Mononuclear cell (primary cell): ENCODE measurements around the gene APCDD1L. TPM values are rescaled to one million over a fixed set of nuclear protein-coding genes. Genes with fewer than 3 reads are reported as not detected.
"Not testable (repeated sequence)": the region's sequence is repeated elsewhere in the genome, so short reads cannot be mapped to it uniquely, and the experiment has no call there.

Experiments
- H3K27me3 ChIP-seq: 2 replicates; pipeline ENCODE4 v1.6.0; 2011; ENCODE audit warnings: low read length, control low read depth; ENCODE audit not compliant: insufficient read depth
- H3K4me1 ChIP-seq: 2 replicates; pipeline ENCODE4 v1.5.1; 2011; ENCODE audit warnings: mild to moderate bottlenecking, low read length, control low read depth; ENCODE audit not compliant: insufficient read depth
- H3K4me3 ChIP-seq: 2 replicates; pipeline ENCODE4 v1.5.1; 2011; ENCODE audit warnings: mild to moderate bottlenecking, low read length, moderate library complexity
- H3K9me3 ChIP-seq: 2 replicates; pipeline ENCODE4 v1.5.1; 2011; ENCODE audit warnings: low read depth, mild to moderate bottlenecking, control low read depth, low read length
- total RNA-seq: library from RNA; depleted of rRNA; stranded (reverse); fragments of >200 nt; gene quantifications from one replicate; pipeline ENCODE4 v1.2.3, GENCODE V29; 2012

APCDD1L gene
- total RNA-seq, 1 donor: not detected

- peaks cover 3% of the 10 kb centered on the region for H3K4me1 ChIP-seq
- H3K9me3 ChIP-seq: no peaks in the 10 kb centered on the region
- H3K4me3 ChIP-seq: no peak overlapping the region
- no peaks in the 10 kb centered on the region for H3K27me3 ChIP-seq
These were observed 75.0 kb downstream of the APCDD1L start for GRCh38 chr20:58440021-58440767.

- H3K9me3 ChIP-seq: no peaks in the 10 kb centered on the region
- H3K4me3 ChIP-seq: no peak overlapping the region
- no peaks in the 10 kb centered on the region for H3K27me3 ChIP-seq
- H3K4me1 ChIP-seq: peaks cover 3% of the 10 kb centered on the region
These were observed 76.0 kb downstream of the APCDD1L start for GRCh38 chr20:58438970-58439808.

DNA sequence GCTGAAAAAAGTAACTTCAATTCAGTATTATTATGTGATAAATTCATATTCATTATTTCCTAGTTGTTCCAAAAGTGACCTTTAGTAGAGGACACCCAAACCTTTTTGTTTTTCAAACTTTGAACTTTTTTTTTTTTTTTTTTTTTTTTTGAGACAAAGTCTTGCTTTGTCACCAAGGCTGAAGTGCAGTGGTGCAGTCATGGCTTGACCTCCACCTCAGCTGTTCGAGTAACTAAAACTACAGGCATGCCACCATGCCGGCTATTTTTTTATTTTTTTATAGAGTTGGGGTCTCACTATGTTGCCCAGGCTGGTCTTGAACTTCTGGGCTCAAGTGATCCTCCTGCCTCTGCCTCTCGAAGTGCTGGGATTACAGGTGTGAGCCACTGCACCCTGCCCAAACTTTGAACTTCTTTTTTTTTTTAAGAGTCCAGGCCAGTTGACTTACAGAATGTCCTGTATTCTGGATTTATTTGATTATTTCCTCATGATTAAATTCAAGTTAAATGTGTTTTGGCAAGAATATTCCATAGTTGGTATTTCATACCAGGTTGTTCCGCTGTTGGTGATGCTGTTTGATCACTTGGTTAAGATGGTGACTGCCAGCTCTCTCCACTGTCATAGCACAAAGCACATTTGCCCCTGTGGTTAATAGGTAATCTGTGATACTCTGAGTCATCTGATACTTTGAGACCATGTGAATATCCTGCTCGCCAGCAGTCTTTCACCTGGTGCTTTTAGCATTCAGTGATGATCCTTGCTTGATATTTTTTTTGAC, 78.1 kb downstream of the APCDD1L start:
- H3K4me3 ChIP-seq: no peak overlapping the region
- H3K27me3 ChIP-seq: no peaks in the 10 kb centered on the region
- H3K4me1 ChIP-seq: peaks cover 12% of the 10 kb centered on the region
- no peaks in the 10 kb centered on the region for H3K9me3 ChIP-seq

DNA sequence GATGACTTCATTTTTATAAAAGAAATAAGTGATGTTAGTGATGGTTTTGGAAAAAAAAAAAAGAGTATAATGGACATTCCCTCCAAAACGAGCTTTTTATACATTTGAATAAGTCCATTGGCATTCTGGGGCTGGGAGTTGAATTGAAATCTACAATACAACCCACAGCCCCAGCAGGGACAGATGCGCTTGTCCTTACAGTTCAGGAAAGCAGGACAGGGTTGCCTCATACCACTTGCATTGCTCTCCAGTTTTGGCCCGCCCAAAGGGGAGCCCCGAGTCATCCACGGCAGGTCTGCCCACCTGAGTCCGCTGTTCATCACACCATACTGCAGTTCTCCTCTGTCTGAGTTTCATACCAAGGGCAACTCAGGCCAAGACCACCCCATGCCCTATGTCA, 80.0 kb downstream of the APCDD1L start:
- peaks cover 12% of the 10 kb centered on the region for H3K4me1 ChIP-seq
- no peak overlapping the region for H3K4me3 ChIP-seq
- no peaks in the 10 kb centered on the region for H3K9me3 ChIP-seq
- no peaks in the 10 kb centered on the region for H3K27me3 ChIP-seq

DNA sequence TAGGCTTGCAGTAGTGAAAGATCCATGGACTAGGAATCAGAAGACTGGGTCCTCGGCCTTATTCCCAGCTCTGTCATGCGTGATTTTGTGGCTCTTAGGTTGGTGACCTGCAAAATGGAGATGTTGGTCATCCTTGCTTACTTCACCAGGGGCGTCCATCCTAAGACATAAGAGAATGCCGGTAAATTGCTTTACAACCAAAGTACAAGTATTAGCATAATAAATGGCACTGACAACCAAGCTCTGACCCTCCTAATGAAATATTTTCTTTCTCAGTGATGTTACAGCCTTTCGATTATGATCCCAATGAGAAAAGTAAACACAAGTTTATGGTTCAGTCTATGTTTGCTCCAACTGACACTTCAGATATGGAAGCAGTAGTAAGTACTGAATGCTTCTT, 80.9 kb downstream of the APCDD1L start:
- H3K4me3 ChIP-seq: no peak overlapping the region
- H3K27me3 ChIP-seq: no peaks in the 10 kb centered on the region
- peaks cover 12% of the 10 kb centered on the region for H3K4me1 ChIP-seq
- no peaks in the 10 kb centered on the region for H3K9me3 ChIP-seq

- Histone ChIP-seq H3K4me3 (no peak overlapping the region), H3K9me3 (no peaks in the 10 kb centered on the region), H3K27me3 (no peaks in the 10 kb centered on the region), H3K4me1 (peaks cover 12% of the 10 kb centered on the region)
These were observed 81.4 kb downstream of the APCDD1L start for GRCh38 chr20:58433759-58434158.

GRCh38 chr20:58433029-58433647, 82.1 kb downstream of the APCDD1L start:
- Histone ChIP-seq H3K4me3 (no peak overlapping the region), H3K4me1 (peaks cover 12% of the 10 kb centered on the region), H3K27me3 (no peaks in the 10 kb centered on the region), H3K9me3 (no peaks in the 10 kb centered on the region)

DNA sequence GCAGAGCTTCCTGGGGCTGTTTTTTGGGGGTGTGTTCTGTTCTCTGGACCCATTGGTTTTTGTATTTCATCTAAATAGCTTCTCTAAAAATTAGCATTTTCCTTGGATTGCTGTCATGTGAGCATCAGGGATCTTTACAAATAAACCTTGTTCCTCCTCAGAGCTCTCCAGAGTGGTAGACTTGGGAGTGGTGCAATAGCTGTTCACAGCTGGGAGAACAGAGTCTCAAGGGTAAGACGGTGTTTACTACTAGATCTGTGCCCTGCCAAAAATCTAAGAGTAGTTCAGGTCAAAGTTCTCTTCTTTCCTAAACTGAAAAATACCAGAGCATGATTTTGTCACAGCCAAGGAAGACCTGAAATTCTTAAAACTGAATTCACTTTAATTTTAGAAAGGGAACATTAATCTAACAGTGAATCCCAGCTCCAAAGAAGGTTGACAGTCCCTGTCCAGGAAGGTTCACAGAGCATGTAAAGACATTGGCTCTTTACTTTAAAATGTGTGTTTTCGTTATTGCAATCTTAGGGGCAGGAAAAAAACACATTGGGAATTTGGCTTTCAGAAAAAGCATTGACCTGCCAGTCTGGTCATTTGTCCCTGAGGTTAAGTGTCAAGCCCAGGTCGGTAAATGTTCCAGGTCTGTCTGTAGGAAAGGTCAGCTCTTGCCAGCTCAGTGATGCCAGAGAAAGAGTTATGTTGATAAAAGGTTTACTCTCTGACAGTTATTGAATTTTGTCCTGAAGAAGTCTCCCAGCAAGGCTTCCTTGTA, 82.8 kb downstream of the APCDD1L start:
- Histone ChIP-seq H3K4me3 (no peak overlapping the region), H3K9me3 (no peaks in the 10 kb centered on the region), H3K4me1 (peaks cover 9% of the 10 kb centered on the region), H3K27me3 (no peaks in the 10 kb centered on the region)

DNA sequence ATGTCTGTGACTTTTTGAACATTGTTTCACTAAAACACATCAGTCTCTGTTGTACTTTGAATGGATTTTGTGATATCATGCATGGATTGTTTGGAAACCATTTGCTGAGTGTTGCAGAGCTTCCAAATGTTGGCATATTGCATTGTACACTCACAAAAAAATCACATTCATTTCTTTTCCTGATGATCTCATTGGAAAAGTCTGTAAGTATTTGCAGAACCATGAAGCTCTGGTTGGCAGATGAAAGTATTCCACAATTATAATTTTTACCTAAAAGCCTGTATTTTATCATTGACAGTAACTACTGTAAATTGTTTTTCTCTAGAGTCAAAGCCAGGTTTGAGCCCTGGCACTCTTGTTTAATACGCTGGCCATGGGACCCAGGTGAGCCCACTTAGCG, 84.1 kb downstream of the APCDD1L start:
- Histone ChIP-seq H3K4me1 (peaks cover 9% of the 10 kb centered on the region), H3K27me3 (no peaks in the 10 kb centered on the region), H3K4me3 (no peak overlapping the region), H3K9me3 (no peaks in the 10 kb centered on the region)

GRCh38 chr20:58429303-58429702, 85.9 kb downstream of the APCDD1L start:
- H3K9me3 ChIP-seq: no peaks in the 10 kb centered on the region
- no peak overlapping the region for H3K4me3 ChIP-seq
- H3K27me3 ChIP-seq: no peaks in the 10 kb centered on the region
- H3K4me1 ChIP-seq: peaks cover 9% of the 10 kb centered on the region

- peaks cover 9% of the 10 kb centered on the region for H3K4me1 ChIP-seq
- no peaks in the 10 kb centered on the region for H3K9me3 ChIP-seq
- H3K4me3 ChIP-seq: no peak overlapping the region
- no peaks in the 10 kb centered on the region for H3K27me3 ChIP-seq
These were observed 86.8 kb downstream of the APCDD1L start for GRCh38 chr20:58428364-58428763.

DNA sequence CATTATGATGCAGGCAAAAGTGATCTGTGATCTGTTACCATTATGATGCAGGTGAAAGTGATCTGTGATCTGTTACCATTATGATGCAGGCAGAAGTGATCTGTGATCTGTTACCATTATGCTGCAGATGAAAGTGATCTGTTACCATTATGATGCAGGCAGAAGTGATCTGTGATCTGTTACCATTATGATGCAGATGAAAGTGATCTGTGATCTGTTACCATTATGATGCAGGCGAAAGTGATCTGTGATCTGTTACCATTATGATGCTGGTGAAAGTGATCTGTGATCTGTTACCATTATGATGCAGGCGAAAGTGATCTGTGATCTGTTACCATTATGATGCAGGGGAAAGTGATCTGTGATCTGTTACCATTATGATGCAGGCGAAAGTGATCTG, 87.6 kb downstream of the APCDD1L start:
- not testable (repeated sequence) for H3K4me3 ChIP-seq, H3K4me1 ChIP-seq, H3K9me3 ChIP-seq, H3K27me3 ChIP-seq

GRCh38 chr20:58424218-58424969, 90.8 kb downstream of the APCDD1L start:
- Histone ChIP-seq H3K4me1 (no peaks in the 10 kb centered on the region), H3K27me3 (no peaks in the 10 kb centered on the region), H3K4me3 (no peak overlapping the region), H3K9me3 (no peaks in the 10 kb centered on the region)

DNA sequence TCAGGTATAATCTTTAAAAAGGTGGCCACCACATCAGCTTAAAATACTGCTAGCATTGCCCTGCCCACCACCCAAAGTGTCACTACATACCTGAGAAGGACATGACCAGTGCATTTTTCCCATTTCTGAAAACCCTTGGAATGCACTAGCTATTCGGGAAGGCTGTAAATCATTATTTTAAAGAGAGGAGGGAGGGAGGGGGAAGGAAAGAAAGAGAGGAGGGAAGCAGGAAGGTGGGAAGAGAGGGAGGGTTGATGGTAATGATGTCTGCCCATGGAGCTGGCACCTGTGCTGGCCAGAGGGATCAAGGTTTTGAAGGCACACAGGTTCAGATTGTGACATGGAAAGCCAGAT, 93.7 kb downstream of the APCDD1L start:
- Histone ChIP-seq H3K4me3 (no peak overlapping the region), H3K4me1 (peaks cover 3% of the 10 kb centered on the region), H3K9me3 (no peaks in the 10 kb centered on the region), H3K27me3 (no peaks in the 10 kb centered on the region)
